HepG2 (cell line): ENCODE results near the gene CARD9. TPM values are rescaled to one million over a fixed set of nuclear protein-coding genes. Genes with fewer than 3 reads are reported as not detected.

Source experiments
- BORCS8-MEF2B ChIP-seq: sonication (generic); formaldehyde crosslinking; IDR thresholded peaks from 2 replicates; pipeline ENCODE4 v1.8.0; 2022; ENCODE audit warnings: mild to moderate bottlenecking, missing genetic modification reagents
- ERF ChIP-seq: IDR thresholded peaks from 2 replicates; pipeline ENCODE4 v1.6.1; 2018; ENCODE audit warnings: missing biosample characterization, missing genetic modification reagents
- GTF2F1 ChIP-seq: fragments of 150-350 bp; IDR thresholded peaks from 2 replicates; pipeline ENCODE4 v1.6.1; 2014; ENCODE audit warnings: low read length
- HMGA1 ChIP-seq: sonication (generic); formaldehyde crosslinking; conservative IDR thresholded peaks from 2 replicates; pipeline ENCODE4 v1.4.0; 2020; ENCODE audit warnings: missing genetic modification reagents
- HNF4G ChIP-seq, 2 experiments: sonication (generic) in 1 of 2; formaldehyde crosslinking in 1 of 2; IDR thresholded peaks; 2 replicates each; pipeline versions ENCODE4 v1.4.0 to v1.6.1; 2011 to 2020; ENCODE audit warnings: borderline replicate concordance in 2 of 2, low read depth in 2 of 2, mild to moderate bottlenecking in 2 of 2, low read length in 1 of 2, missing genetic modification reagents in 1 of 2, moderate library complexity in 1 of 2
- MTF2 ChIP-seq: sonication (generic); formaldehyde crosslinking; IDR thresholded peaks from 2 replicates; pipeline ENCODE4 v1.5.0; 2020; ENCODE audit warnings: missing genetic modification reagents, borderline replicate concordance
- PCBP2 ChIP-seq: fragments of 200-400 bp; formaldehyde crosslinking; optimal IDR thresholded peaks from 2 replicates; pipeline ENCODE3; 2018; ENCODE audit warnings: low read length, low read depth; ENCODE audit not compliant: poor library complexity, severe bottlenecking
- RCOR2 ChIP-seq: IDR thresholded peaks from 2 replicates; pipeline ENCODE4 v1.6.1; 2016; ENCODE audit warnings: missing biosample characterization, missing genetic modification reagents
- RXRA ChIP-seq: sonication (generic); formaldehyde crosslinking; IDR thresholded peaks from 2 replicates; pipeline ENCODE4 v1.5.1; 2020; ENCODE audit warnings: missing genetic modification reagents
- SOX5 ChIP-seq: IDR thresholded peaks from 2 replicates; pipeline ENCODE4 v1.6.1; 2016; ENCODE audit warnings: borderline replicate concordance
- TEAD3 ChIP-seq: optimal IDR thresholded peaks from 2 replicates; pipeline ENCODE3; 2016; ENCODE audit warnings: borderline replicate concordance
- ZFP36L1 ChIP-seq: sonication (generic); formaldehyde crosslinking; IDR thresholded peaks from 2 replicates; pipeline ENCODE4 v1.8.0; 2022; ENCODE audit warnings: mild to moderate bottlenecking, missing genetic modification reagents, moderate library complexity
- ZMAT3 ChIP-seq: sonication (generic); formaldehyde crosslinking; conservative IDR thresholded peaks from 2 replicates; pipeline ENCODE4 v1.7.0; 2021; ENCODE audit warnings: missing genetic modification reagents
- ZMYM3 ChIP-seq: sonication (generic); formaldehyde crosslinking; IDR thresholded peaks from 2 replicates; pipeline ENCODE4 v1.5.1; 2020; ENCODE audit warnings: mild to moderate bottlenecking, missing genetic modification reagents
- ZNF34 ChIP-seq: sonication (generic); formaldehyde crosslinking; IDR thresholded peaks from 2 replicates; pipeline ENCODE4 v1.4.0; 2020; ENCODE audit warnings: mild to moderate bottlenecking, missing genetic modification reagents, borderline replicate concordance
- ZNF382 ChIP-seq: sonication (generic); formaldehyde crosslinking; IDR thresholded peaks from 2 replicates; pipeline ENCODE4 v1.5.0; 2020; ENCODE audit warnings: missing genetic modification reagents, mild to moderate bottlenecking, borderline replicate concordance
- ZNF788 ChIP-seq: sonication (generic); formaldehyde crosslinking; IDR thresholded peaks from 2 replicates; pipeline ENCODE4 v1.5.0; 2020; ENCODE audit warnings: mild to moderate bottlenecking, missing genetic modification reagents, borderline replicate concordance
- polyA plus RNA-seq, 8 experiments: library from polyadenylated mRNA; depleted of rRNA in 3 of 8; stranded (reverse) in 7 of 8; unstranded in 1 of 8; fragments of >200 nt; fragmentation: Illumina TruSeq in 4 of 8; extraction: Trizol in 4 of 8; gene quantifications; 2 replicates each; pipeline versions ENCODE4 v1.2.1 to v1.2.3, GENCODE V29; 2011 to 2016; ENCODE audit warnings: low read depth in 4 of 8, missing spikeins in 1 of 8, mixed read lengths in 1 of 8; ENCODE audit not compliant: insufficient read depth in 1 of 8
- total RNA-seq, 5 experiments: library from RNA; depleted of rRNA; stranded (reverse); fragments of >200 nt; fragmentation: Illumina TruSeq; extraction: Trizol; gene quantifications; 2 replicates each; pipeline ENCODE4 v1.2.3, GENCODE V29; 2016; ENCODE audit warnings: low read depth in 1 of 5
- TF ChIP-seq, protein P1 (sequence below): IDR thresholded peaks from 2 replicates; pipeline ENCODE4 v1.4.0; 2020; ENCODE audit warnings: mild to moderate bottlenecking, missing genetic modification reagents
- TF ChIP-seq, protein P2 (sequence below): IDR thresholded peaks from 2 replicates; pipeline ENCODE4 v1.6.1; 2018; ENCODE audit warnings: missing genetic modification reagents
- TF ChIP-seq, protein P3 (sequence below): sonication (generic); formaldehyde crosslinking; IDR thresholded peaks from 2 replicates; pipeline ENCODE4 v1.4.0; 2020; ENCODE audit warnings: mild to moderate bottlenecking, missing genetic modification reagents

CARD9 gene
- total and polyA plus RNA-seq, 2 of the 13 experiments (the other 11 are each of a cell fraction or from before 2014, with no cell fraction given), result 3.3 to 7.4 TPM

DNA sequence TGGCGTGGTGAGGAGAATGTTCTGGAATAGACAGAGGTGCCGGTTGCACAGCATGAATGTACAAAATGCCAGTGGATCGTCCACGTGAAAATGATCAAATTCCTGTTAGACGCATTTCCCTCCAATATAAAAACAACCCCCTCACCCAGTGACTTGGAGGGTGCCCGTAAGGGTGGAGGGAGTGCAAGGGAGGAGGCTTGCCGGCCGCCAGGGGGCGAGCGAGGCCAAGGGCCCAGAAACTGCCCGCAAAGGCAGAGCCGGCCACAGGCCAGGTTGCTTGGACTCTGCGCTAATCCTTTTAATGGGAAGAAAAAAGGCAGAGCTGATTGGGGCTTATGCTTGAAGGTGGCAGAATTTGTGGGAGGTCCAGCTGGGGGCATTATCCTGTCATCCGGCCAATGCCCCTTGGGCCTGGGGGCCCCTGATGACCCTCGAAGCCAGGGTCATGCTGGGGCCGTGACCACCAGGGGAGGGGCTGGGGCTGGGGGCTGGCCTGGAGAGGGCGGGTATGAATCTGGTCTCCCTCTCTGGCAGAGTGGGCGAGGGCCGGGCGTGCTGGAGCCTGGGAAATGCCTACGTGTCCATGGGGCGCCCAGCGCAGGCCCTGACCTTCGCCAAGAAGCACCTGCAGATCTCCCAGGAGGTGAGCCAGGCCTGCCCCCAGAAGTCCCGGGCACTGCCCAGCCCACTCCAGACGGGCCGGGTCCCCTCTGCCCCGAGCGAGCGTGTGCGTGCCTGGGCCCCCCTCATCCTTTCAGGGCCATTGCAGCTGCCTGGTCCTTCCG is 34.1 kb downstream of the CARD9 start (continued):
- TF ChIP-seq RCOR2 (CRISPR knock-in tag) (no peak), ZMYM3 (no peak), ZNF382 (CRISPR knock-in tag) (no peak), GTF2F1 (no peak), ZMAT3 (CRISPR knock-in tag) (no peak), ZNF788 (CRISPR knock-in tag) (peak; percentile 39; the same call in 1 of the 2 replicates), RXRA (CRISPR knock-in tag) (no peak), BORCS8-MEF2B (no peak), ZNF34 (CRISPR knock-in tag) (no peak), PCBP2 (no peak), ZFP36L1 (CRISPR knock-in tag) (no peak), HMGA1 (CRISPR knock-in tag) (no peak), ERF (CRISPR knock-in tag) (peak; percentile 54; the same call in 1 of the 2 replicates), HNF4G (IDR thresholded peaks at IDR 0.05; ENCODE audit: borderline replicate concordance, low read depth, low read length) (no peak), HNF4G (CRISPR knock-in tag; IDR thresholded peaks at IDR 0.05; ENCODE audit: borderline replicate concordance, low read depth) (no peak), MTF2 (CRISPR knock-in tag) (no peak), SOX5 (peak; percentile 11; the same call in 1 of the 2 replicates), TEAD3 (peak; percentile 16)
- TF ChIP-seq, protein P1, sequence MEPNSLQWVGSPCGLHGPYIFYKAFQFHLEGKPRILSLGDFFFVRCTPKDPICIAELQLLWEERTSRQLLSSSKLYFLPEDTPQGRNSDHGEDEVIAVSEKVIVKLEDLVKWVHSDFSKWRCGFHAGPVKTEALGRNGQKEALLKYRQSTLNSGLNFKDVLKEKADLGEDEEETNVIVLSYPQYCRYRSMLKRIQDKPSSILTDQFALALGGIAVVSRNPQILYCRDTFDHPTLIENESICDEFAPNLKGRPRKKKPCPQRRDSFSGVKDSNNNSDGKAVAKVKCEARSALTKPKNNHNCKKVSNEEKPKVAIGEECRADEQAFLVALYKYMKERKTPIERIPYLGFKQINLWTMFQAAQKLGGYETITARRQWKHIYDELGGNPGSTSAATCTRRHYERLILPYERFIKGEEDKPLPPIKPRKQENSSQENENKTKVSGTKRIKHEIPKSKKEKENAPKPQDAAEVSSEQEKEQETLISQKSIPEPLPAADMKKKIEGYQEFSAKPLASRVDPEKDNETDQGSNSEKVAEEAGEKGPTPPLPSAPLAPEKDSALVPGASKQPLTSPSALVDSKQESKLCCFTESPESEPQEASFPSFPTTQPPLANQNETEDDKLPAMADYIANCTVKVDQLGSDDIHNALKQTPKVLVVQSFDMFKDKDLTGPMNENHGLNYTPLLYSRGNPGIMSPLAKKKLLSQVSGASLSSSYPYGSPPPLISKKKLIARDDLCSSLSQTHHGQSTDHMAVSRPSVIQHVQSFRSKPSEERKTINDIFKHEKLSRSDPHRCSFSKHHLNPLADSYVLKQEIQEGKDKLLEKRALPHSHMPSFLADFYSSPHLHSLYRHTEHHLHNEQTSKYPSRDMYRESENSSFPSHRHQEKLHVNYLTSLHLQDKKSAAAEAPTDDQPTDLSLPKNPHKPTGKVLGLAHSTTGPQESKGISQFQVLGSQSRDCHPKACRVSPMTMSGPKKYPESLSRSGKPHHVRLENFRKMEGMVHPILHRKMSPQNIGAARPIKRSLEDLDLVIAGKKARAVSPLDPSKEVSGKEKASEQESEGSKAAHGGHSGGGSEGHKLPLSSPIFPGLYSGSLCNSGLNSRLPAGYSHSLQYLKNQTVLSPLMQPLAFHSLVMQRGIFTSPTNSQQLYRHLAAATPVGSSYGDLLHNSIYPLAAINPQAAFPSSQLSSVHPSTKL (CRISPR knock-in tag), result no peak
- TF ChIP-seq, protein P2, sequence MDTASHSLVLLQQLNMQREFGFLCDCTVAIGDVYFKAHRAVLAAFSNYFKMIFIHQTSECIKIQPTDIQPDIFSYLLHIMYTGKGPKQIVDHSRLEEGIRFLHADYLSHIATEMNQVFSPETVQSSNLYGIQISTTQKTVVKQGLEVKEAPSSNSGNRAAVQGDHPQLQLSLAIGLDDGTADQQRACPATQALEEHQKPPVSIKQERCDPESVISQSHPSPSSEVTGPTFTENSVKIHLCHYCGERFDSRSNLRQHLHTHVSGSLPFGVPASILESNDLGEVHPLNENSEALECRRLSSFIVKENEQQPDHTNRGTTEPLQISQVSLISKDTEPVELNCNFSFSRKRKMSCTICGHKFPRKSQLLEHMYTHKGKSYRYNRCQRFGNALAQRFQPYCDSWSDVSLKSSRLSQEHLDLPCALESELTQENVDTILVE (CRISPR knock-in tag), result 0 out of 2 replicates have a peak, but pooled peaks have one; percentile 29
- TF ChIP-seq, protein P3, sequence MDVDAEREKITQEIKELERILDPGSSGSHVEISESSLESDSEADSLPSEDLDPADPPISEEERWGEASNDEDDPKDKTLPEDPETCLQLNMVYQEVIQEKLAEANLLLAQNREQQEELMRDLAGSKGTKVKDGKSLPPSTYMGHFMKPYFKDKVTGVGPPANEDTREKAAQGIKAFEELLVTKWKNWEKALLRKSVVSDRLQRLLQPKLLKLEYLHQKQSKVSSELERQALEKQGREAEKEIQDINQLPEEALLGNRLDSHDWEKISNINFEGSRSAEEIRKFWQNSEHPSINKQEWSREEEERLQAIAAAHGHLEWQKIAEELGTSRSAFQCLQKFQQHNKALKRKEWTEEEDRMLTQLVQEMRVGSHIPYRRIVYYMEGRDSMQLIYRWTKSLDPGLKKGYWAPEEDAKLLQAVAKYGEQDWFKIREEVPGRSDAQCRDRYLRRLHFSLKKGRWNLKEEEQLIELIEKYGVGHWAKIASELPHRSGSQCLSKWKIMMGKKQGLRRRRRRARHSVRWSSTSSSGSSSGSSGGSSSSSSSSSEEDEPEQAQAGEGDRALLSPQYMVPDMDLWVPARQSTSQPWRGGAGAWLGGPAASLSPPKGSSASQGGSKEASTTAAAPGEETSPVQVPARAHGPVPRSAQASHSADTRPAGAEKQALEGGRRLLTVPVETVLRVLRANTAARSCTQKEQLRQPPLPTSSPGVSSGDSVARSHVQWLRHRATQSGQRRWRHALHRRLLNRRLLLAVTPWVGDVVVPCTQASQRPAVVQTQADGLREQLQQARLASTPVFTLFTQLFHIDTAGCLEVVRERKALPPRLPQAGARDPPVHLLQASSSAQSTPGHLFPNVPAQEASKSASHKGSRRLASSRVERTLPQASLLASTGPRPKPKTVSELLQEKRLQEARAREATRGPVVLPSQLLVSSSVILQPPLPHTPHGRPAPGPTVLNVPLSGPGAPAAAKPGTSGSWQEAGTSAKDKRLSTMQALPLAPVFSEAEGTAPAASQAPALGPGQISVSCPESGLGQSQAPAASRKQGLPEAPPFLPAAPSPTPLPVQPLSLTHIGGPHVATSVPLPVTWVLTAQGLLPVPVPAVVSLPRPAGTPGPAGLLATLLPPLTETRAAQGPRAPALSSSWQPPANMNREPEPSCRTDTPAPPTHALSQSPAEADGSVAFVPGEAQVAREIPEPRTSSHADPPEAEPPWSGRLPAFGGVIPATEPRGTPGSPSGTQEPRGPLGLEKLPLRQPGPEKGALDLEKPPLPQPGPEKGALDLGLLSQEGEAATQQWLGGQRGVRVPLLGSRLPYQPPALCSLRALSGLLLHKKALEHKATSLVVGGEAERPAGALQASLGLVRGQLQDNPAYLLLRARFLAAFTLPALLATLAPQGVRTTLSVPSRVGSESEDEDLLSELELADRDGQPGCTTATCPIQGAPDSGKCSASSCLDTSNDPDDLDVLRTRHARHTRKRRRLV, result no peak
